HEK293T (cell line): Measurements from ENCODE around the gene TMEM61.

ENCODE experiments used
- ARNT ChIP-seq: fragments of 450-650 bp; IDR thresholded peaks from 2 replicates; pipeline ENCODE4 v1.6.1; 2017; ENCODE audit warnings: mild to moderate bottlenecking
- BHLHE40 ChIP-seq: fragments of 450-650 bp; IDR thresholded peaks from 2 replicates; pipeline ENCODE4 v1.6.1; 2016; ENCODE audit warnings: mild to moderate bottlenecking, moderate library complexity, borderline replicate concordance
- CTBP1 ChIP-seq: fragments of 450-650 bp; IDR thresholded peaks from 2 replicates; pipeline ENCODE4 v1.6.1; 2016; ENCODE audit warnings: borderline replicate concordance
- ELF4 ChIP-seq: fragments of 450-650 bp; IDR thresholded peaks from 2 replicates; pipeline ENCODE4 v1.6.1; 2017; ENCODE audit warnings: antibody characterized with exemption
- FOXK2 ChIP-seq: fragments of 450-650 bp; IDR thresholded peaks from 2 replicates; pipeline ENCODE4 v1.6.1; 2016; ENCODE audit warnings: mild to moderate bottlenecking
- FOXM1 ChIP-seq: fragments of 450-650 bp; IDR thresholded peaks from 2 replicates; pipeline ENCODE4 v1.6.1; 2017; ENCODE audit warnings: mild to moderate bottlenecking, borderline replicate concordance
- L3MBTL2 ChIP-seq: fragments of 450-650 bp; conservative IDR thresholded peaks from 2 replicates; pipeline ENCODE4 v1.6.1; 2016; ENCODE audit warnings: mild to moderate bottlenecking
- LEF1 ChIP-seq: fragments of 450-650 bp; IDR thresholded peaks from 2 replicates; pipeline ENCODE4 v1.6.1; 2017; ENCODE audit warnings: mild to moderate bottlenecking, borderline replicate concordance
- NFRKB ChIP-seq: fragments of 450-650 bp; IDR thresholded peaks from 2 replicates; pipeline ENCODE4 v1.6.1; 2016; ENCODE audit warnings: mild to moderate bottlenecking, moderate library complexity
- PKNOX1 ChIP-seq: fragments of 450-650 bp; IDR thresholded peaks from 2 replicates; pipeline ENCODE4 v1.6.1; 2016
- SP1 ChIP-seq: fragments of 450-650 bp; IDR thresholded peaks from 2 replicates; pipeline ENCODE4 v1.6.1; 2017
- SUZ12 ChIP-seq: fragments of 450-650 bp; IDR thresholded peaks from 2 replicates; pipeline ENCODE4 v1.6.1; 2016; ENCODE audit warnings: mild to moderate bottlenecking
- TARDBP ChIP-seq: fragments of 450-650 bp; IDR thresholded peaks from 2 replicates; pipeline ENCODE4 v1.6.1; 2016
- ZNF384 ChIP-seq: fragments of 450-650 bp; IDR thresholded peaks from 2 replicates; pipeline ENCODE4 v1.6.1; 2016

- no peak for TF ChIP-seq L3MBTL2
- TF ChIP-seq ZNF384: no peak
- TF ChIP-seq FOXM1: no peak
- TF ChIP-seq SP1: no peak
- no peak for TF ChIP-seq TARDBP
- TF ChIP-seq ELF4: no peak
- no peak for TF ChIP-seq SUZ12
- TF ChIP-seq LEF1: no peak
- no peak for TF ChIP-seq ARNT
- TF ChIP-seq PKNOX1: no peak
- no peak for TF ChIP-seq BHLHE40
- TF ChIP-seq NFRKB: no peak
- TF ChIP-seq CTBP1: no peak
- TF ChIP-seq FOXK2: no peak
Measured at GRCh38 chr1:55034476-55035133, 54.2 kb downstream of the TMEM61 start.
